Stomach (tissue), 9 donors: ENCODE measurements around the gene CHTF8. TPM values are rescaled to one million over a fixed set of nuclear protein-coding genes. Genes with fewer than 3 reads are reported as not detected.

Experiments used
- DNase-seq, 2 donors: peaks; one replicate each; pipeline versions ENCODE4 v3.0.0 to v3.0.0-alpha.2; 2013 to 2019
- H3K27ac ChIP-seq, 5 donors: fragments of 200-600 bp in 4 of 5; sonication (generic) in 4 of 5; one replicate each; pipeline ENCODE4 v1.5.1; 2013 to 2019; ENCODE audit warnings: mild to moderate bottlenecking in 1 of 5, moderate library complexity in 1 of 5
- H3K27me3 ChIP-seq, 3 donors: fragments of 200-600 bp; sonication (generic); one replicate each; pipeline ENCODE4 v1.5.1; 2017 to 2019; ENCODE audit warnings: mixed run types in 1 of 3
- H3K36me3 ChIP-seq, 4 donors: fragments of 200-600 bp; sonication (generic); 1 replicate in 3 of 4; 2 replicates in 1 of 4; pipeline ENCODE4 v1.5.1; 2016 to 2019
- H3K4me1 ChIP-seq, 4 donors: fragments of 200-600 bp; sonication (generic); one replicate each; pipeline ENCODE4 v1.5.1; 2016 to 2019
- H3K4me3 ChIP-seq, 4 donors: fragments of 200-600 bp; sonication (generic) in 3 of 4; one replicate each; pipeline ENCODE4 v1.5.1; 2016 to 2019; ENCODE audit warnings: mild to moderate bottlenecking in 1 of 4
- H3K9me3 ChIP-seq, 4 donors: fragments of 200-600 bp; sonication (generic); one replicate each; pipeline ENCODE4 v1.5.1; 2016 to 2019
- CTCF ChIP-seq, 7 experiments: fragments of 450-650 bp in 4 of 7; fragments of 200-600 bp in 3 of 7; sonication (generic) in 3 of 7; IDR thresholded peaks; one replicate each; pipeline ENCODE4 v1.5.1; 2016 to 2019; ENCODE audit warnings: antibody characterized with exemption in 7 of 7, control low read depth in 2 of 7, mild to moderate bottlenecking in 1 of 7
- EP300 ChIP-seq: sonication (generic); formaldehyde crosslinking; IDR thresholded peaks from one replicate; pipeline ENCODE4 v1.6.1; 2017; ENCODE audit warnings: antibody characterized with exemption
- POLR2A ChIP-seq, 4 donors: fragments of 450-650 bp; IDR thresholded peaks; one replicate each; pipeline ENCODE4 v1.6.1; 2016; ENCODE audit warnings: antibody characterized with exemption in 4 of 4, control low read depth in 2 of 4, mild to moderate bottlenecking in 1 of 4, moderate library complexity in 1 of 4
- POLR2AphosphoS5 ChIP-seq, 3 donors: sonication (generic); formaldehyde crosslinking; IDR thresholded peaks; one replicate each; pipeline ENCODE4 v1.6.1; 2016; ENCODE audit warnings: antibody characterized with exemption in 3 of 3
- WGBS, 5 donors: extraction: QIAGEN DNeasy Blood & Tissue Kit in 3 of 5; methylation state at CpG; one replicate each; pipeline versions ENCODE4 v1.1.5 to v1.1.7; 2013 to 2018; 5-methylcytosine and 5-hydroxymethylcytosine counted together
- intact Hi-C: fragments of 100-400 bp; cut with DNase I; formaldehyde crosslinking; loops from one replicate; pipeline ENCODE4 v1.15.1; 2023; ENCODE audit warnings: low total_unique reads
- polyA plus RNA-seq, 3 donors: library from polyadenylated mRNA; stranded (reverse); fragments of 200-250 nt; gene quantifications; one replicate each; pipeline ENCODE4 v1.2.3, GENCODE V29; 2013
- total RNA-seq, 5 donors: library from RNA; depleted of rRNA; stranded (reverse); fragments of >200 nt; gene quantifications; one replicate each; pipeline versions ENCODE4 v1.1.0 to v1.2.3, GENCODE V29; 2014 to 2016
- donor health status: healthy with polysubstance abuse.
- donor health status: Bipolar disorder and iron deficiency.
- donor health status: healthy.

Gene CHTF8
- total and polyA plus RNA-seq, 8 donors, result 12.3 to 83.2 (median 48.9) TPM

DNA sequence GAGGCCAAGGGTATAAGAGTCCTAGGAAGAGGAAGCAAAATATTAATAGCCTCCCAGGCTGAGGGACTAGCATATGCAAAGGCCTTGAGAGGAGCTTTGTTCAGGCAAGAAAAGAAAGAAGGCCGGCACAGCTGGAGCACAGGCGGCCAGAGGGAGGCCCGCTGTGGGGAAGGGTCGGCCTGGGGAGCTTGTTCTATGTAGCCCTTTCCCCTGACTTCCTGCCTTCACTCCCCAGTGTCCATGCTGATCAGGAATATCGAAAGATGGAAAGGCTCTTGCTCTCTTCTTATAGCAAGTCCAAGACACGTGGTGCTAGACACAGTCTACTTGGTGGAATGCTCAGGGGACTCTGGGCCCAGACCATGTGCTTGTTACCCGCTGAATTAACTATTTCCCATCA is 54.3 kb downstream of the CHTF8 start:
- no peaks in the 10 kb centered on the region for H3K4me1 ChIP-seq
- no peak overlapping the region for H3K27ac ChIP-seq
- DNase-seq, result no peak
- WGBS, 5 donors, result 81 to 90% (median 84%) methylated on average over 7 of the region's 7 CpGs
- peaks cover 0 to under 1% (median under 1%) of the 10 kb centered on the region in 4 donors for H3K36me3 ChIP-seq
- H3K9me3 ChIP-seq, result no peaks in the 10 kb centered on the region
- TF ChIP-seq EP300 (no peak), POLR2A (IDR thresholded peaks at IDR 0.05) (no peak), CTCF (IDR thresholded peaks at IDR 0.05) (no peak), POLR2AphosphoS5 (IDR thresholded peaks at IDR 0.05) (no peak)
- no peak overlapping the region for H3K4me3 ChIP-seq
- intact Hi-C loops, result no loop called here
- H3K27me3 ChIP-seq, result no peaks in the 10 kb centered on the region

- no peak for DNase-seq
- 76 to 87% (median 81%) methylated on average over 4 of the region's 4 CpGs for WGBS, 5 donors
- Histone ChIP-seq H3K4me3 (no peak overlapping the region), H3K9me3 (no peaks in the 10 kb centered on the region), H3K36me3 (no peaks in the 10 kb centered on the region), H3K4me1 (peaks cover 0 to 2% (median 0%) of the 10 kb centered on the region in 4 donors), H3K27ac (no peak overlapping the region), H3K27me3 (no peaks in the 10 kb centered on the region)
- TF ChIP-seq EP300 (no peak), POLR2A (IDR thresholded peaks at IDR 0.05) (no peak), CTCF (IDR thresholded peaks at IDR 0.05) (no peak), POLR2AphosphoS5 (IDR thresholded peaks at IDR 0.05) (no peak)
- intact Hi-C loops, result no loop called here
These were observed 55.1 kb downstream of the CHTF8 start for GRCh38 chr16:69077251-69077650.

DNA sequence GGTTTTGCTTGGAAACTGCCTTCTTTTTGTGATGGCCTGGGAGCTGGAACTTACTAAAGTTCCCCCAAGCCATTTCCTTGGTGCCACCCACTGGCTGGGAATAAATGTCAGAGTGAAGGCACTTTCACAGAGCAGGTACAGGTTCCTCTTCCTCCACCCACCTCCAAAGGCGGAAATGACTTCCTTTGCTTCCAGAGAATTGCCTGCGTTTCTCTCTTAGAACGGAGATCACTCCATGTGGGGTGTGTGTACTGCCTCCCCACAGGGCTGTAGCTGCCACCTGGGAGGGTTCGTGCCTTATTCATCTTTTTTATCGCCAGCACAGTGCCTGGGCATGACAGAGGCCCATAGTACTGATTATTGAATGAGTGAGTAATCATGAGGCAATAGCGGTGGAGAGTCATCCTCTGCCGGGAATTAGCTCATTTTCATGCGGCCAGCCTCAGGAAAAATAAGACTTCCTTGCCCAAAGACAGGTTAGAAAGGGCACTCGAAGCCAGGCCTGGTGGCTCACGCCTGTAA is 59.1 kb downstream of the CHTF8 start:
- no peak for DNase-seq
- 75 to 93% (median 89%) methylated on average over 10 of the region's 10 CpGs for WGBS, 5 donors

DNA sequence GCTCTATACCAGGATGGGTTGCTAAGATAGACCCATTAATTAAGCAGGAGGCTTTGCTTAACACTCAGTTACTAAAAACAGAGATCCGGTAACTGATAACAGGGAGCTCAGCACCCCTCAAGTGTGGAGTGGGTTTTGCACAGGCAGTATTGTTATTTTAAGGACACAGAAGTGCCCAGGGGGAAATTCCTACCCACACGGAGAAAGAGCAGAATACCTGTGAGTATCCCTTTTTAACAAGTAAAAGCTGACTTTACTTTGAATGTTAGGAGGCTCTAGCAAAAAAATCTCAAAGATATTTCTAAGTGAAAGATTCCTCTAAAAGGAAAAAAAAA is 59.8 kb downstream of the CHTF8 start:
- Histone ChIP-seq H3K27ac (peak overlapping the region in 1 of 5 donors; percentile 8), H3K9me3 (no peaks in the 10 kb centered on the region)

More for the DNA sequence above, 59.1 kb downstream of the CHTF8 start:
- Histone ChIP-seq H3K4me3 (no peak overlapping the region), H3K9me3 (no peaks in the 10 kb centered on the region), H3K36me3 (peaks cover 0 to 5% (median 0%) of the 10 kb centered on the region in 4 donors), H3K4me1 (peaks cover 0 to 4% (median 0%) of the 10 kb centered on the region in 4 donors), H3K27me3 (no peaks in the 10 kb centered on the region), H3K27ac (peak overlapping the region in 1 of 5 donors; percentile 8)
- intact Hi-C loops, result no loop called here
- no peak for TF ChIP-seq CTCF (IDR thresholded peaks at IDR 0.05)
- TF ChIP-seq EP300, result no peak
- TF ChIP-seq POLR2AphosphoS5 (IDR thresholded peaks at IDR 0.05), result no peak
- TF ChIP-seq POLR2A (IDR thresholded peaks at IDR 0.05), result no peak

More for the DNA sequence above, 59.8 kb downstream of the CHTF8 start:
- WGBS, 5 donors, result 60 to 89% (median 86%) methylated on average over 2 of the region's 2 CpGs
- DNase-seq, result no peak
- intact Hi-C loops, result no loop called here
- Histone ChIP-seq H3K27me3 (no peaks in the 10 kb centered on the region), H3K36me3 (peaks cover 0 to 5% (median 0%) of the 10 kb centered on the region in 4 donors), H3K4me1 (peaks cover 0 to 4% (median 0%) of the 10 kb centered on the region in 4 donors), H3K4me3 (no peak overlapping the region)
- TF ChIP-seq CTCF (IDR thresholded peaks at IDR 0.05), result no peak
- TF ChIP-seq POLR2A (IDR thresholded peaks at IDR 0.05), result no peak
- no peak for TF ChIP-seq POLR2AphosphoS5 (IDR thresholded peaks at IDR 0.05)
- TF ChIP-seq EP300, result no peak
